SK-N-SH treated with all-trans-retinoic acid at 6 μM for 48 hours (cell line): ENCODE measurements around the gene RAMP3.

Experiments used
- ARNTL ChIP-seq: fragments of 450-650 bp; formaldehyde crosslinking; IDR thresholded peaks from 2 replicates; pipeline ENCODE4 v1.5.0; 2020; ENCODE audit warnings: low read depth, mild to moderate bottlenecking, moderate library complexity, borderline replicate concordance
- CSDC2 ChIP-seq: fragments of 250-450 bp; sonication (Bioruptor Pico); IDR thresholded peaks from 2 replicates; pipeline ENCODE4 v1.5.0; 2020; ENCODE audit warnings: mild to moderate bottlenecking, moderate library complexity
- ESRRG ChIP-seq: fragments of 250-450 bp; sonication (Bioruptor Pico); IDR thresholded peaks from 2 replicates; pipeline ENCODE4 v1.6.1; 2021; ENCODE audit warnings: mild to moderate bottlenecking
- OSR1 ChIP-seq: fragments of 250-450 bp; sonication (Bioruptor Pico); IDR thresholded peaks from 2 replicates; pipeline ENCODE4 v1.8.0; 2022; ENCODE audit warnings: moderate library complexity, mild to moderate bottlenecking, inconsistent platforms
- PATZ1 ChIP-seq: fragments of 250-450 bp; sonication (Bioruptor Pico); IDR thresholded peaks from 2 replicates; pipeline ENCODE4 v1.8.0; 2020; ENCODE audit warnings: mild to moderate bottlenecking, moderate library complexity, borderline replicate concordance
- PPARA ChIP-seq: fragments of 250-450 bp; sonication (Bioruptor Pico); IDR thresholded peaks from 2 replicates; pipeline ENCODE4 v1.5.0; 2020; ENCODE audit warnings: mild to moderate bottlenecking, borderline replicate concordance
- RARB ChIP-seq: fragments of 250-450 bp; sonication (Bioruptor Pico); IDR thresholded peaks from 2 replicates; pipeline ENCODE4 v1.8.0; 2021; ENCODE audit warnings: mild to moderate bottlenecking, moderate library complexity
- SNAI2 ChIP-seq: fragments of 250-450 bp; sonication (Bioruptor Pico); IDR thresholded peaks from 2 replicates; pipeline ENCODE4 v1.5.0; 2020; ENCODE audit warnings: mild to moderate bottlenecking, moderate library complexity
- TCF4 ChIP-seq: fragments of 250-450 bp; sonication (Bioruptor Pico); IDR thresholded peaks from 2 replicates; pipeline ENCODE4 v1.8.0; 2021; ENCODE audit warnings: mild to moderate bottlenecking, moderate library complexity, borderline replicate concordance
- ZFP30 ChIP-seq: fragments of 450-650 bp; formaldehyde crosslinking; IDR thresholded peaks from 2 replicates; pipeline ENCODE4 v1.5.0; 2022; ENCODE audit warnings: mild to moderate bottlenecking, moderate library complexity
- ZNF565 ChIP-seq: fragments of 450-650 bp; formaldehyde crosslinking; conservative IDR thresholded peaks from 2 replicates; pipeline ENCODE4 v1.5.0; 2020; ENCODE audit warnings: low read depth, mild to moderate bottlenecking, moderate library complexity
- TF ChIP-seq, protein P1 (sequence below): fragments of 250-450 bp; sonication (Bioruptor Pico); IDR thresholded peaks from 2 replicates; pipeline ENCODE4 v1.5.1; 2020; ENCODE audit warnings: low read depth, mild to moderate bottlenecking, moderate library complexity
- TF ChIP-seq, protein P2 (sequence below): fragments of 250-450 bp; sonication (Bioruptor Pico); IDR thresholded peaks from 2 replicates; pipeline ENCODE4 v1.5.1; 2021; ENCODE audit warnings: mild to moderate bottlenecking, moderate library complexity

DNA sequence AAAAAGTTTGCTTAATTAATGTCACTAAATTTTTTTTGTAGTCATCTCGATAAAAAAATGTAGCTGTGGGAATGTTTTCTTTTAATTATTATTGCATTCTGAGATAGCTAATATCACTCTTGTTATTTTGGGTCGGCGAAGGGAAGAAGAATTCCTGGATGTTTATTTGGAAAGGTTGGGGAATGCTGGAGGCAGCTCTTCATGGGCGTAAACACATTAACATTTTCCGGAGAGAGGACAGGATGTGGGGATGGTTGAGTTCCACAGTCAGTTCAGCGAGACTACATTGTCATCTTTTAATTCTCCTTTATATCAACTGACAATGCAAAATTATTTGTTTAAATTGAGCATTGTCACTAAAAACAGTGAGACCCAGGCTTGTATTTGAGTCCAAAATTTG, 72.5 kb downstream of the RAMP3 start:
- TF ChIP-seq ARNTL (CRISPR knock-in tag) (no peak), ESRRG (no peak), RARB (CRISPR knock-in tag) (no peak), TCF4 (CRISPR knock-in tag) (no peak), SNAI2 (no peak), PPARA (CRISPR knock-in tag) (no peak), CSDC2 (no peak), ZNF565 (CRISPR knock-in tag) (no peak), PATZ1 (CRISPR knock-in tag) (no peak), ZFP30 (CRISPR knock-in tag) (no peak), OSR1 (no peak)
- TF ChIP-seq, protein P1, sequence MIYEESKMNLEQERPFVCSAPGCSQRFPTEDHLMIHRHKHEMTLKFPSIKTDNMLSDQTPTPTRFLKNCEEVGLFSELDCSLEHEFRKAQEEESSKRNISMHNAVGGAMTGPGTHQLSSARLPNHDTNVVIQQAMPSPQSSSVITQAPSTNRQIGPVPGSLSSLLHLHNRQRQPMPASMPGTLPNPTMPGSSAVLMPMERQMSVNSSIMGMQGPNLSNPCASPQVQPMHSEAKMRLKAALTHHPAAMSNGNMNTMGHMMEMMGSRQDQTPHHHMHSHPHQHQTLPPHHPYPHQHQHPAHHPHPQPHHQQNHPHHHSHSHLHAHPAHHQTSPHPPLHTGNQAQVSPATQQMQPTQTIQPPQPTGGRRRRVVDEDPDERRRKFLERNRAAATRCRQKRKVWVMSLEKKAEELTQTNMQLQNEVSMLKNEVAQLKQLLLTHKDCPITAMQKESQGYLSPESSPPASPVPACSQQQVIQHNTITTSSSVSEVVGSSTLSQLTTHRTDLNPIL (CRISPR knock-in tag), result no peak
- TF ChIP-seq, protein P2, sequence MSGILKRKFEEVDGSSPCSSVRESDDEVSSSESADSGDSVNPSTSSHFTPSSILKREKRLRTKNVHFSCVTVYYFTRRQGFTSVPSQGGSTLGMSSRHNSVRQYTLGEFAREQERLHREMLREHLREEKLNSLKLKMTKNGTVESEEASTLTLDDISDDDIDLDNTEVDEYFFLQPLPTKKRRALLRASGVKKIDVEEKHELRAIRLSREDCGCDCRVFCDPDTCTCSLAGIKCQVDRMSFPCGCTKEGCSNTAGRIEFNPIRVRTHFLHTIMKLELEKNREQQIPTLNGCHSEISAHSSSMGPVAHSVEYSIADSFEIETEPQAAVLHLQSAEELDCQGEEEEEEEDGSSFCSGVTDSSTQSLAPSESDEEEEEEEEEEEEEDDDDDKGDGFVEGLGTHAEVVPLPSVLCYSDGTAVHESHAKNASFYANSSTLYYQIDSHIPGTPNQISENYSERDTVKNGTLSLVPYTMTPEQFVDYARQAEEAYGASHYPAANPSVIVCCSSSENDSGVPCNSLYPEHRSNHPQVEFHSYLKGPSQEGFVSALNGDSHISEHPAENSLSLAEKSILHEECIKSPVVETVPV (CRISPR knock-in tag), result no peak
